Transverse colon (tissue), 4 donors: ENCODE measurements around the gene NUP85.

ENCODE experiments used
- CTCF ChIP-seq, 5 experiments: fragments of 200-600 bp in 3 of 5; fragments of 450-650 bp in 2 of 5; sonication (generic) in 3 of 5; IDR thresholded peaks; 1 replicate in 2 of 5; 2 replicates in 3 of 5; pipeline ENCODE4 v1.5.1; 2016 to 2017; ENCODE audit warnings: antibody characterized with exemption in 5 of 5, inconsistent platforms in 3 of 5, mild to moderate bottlenecking in 2 of 5, moderate library complexity in 1 of 5
- POLR2A ChIP-seq: fragments of 450-650 bp; IDR thresholded peaks from one replicate; pipeline ENCODE4 v1.6.1; 2016; ENCODE audit warnings: antibody characterized with exemption, mild to moderate bottlenecking, moderate library complexity
- POLR2AphosphoS5 ChIP-seq, 3 donors: sonication (generic); formaldehyde crosslinking; IDR thresholded peaks; one replicate each; pipeline ENCODE4 v1.6.1; 2016; ENCODE audit warnings: antibody characterized with exemption in 3 of 3

- no peak for TF ChIP-seq POLR2AphosphoS5 (IDR thresholded peaks at IDR 0.05)
- no peak for TF ChIP-seq CTCF (IDR thresholded peaks at IDR 0.05)
- TF ChIP-seq POLR2A, result no peak
Measured at GRCh38 chr17:75239214-75239613, 33.7 kb downstream of the NUP85 start.
